Measurements from ENCODE around the gene CAMKK2. TPM values are rescaled to one million over a fixed set of nuclear protein-coding genes. Genes with fewer than 3 reads are reported as not detected.

CAMKK2 gene
- total and polyA plus RNA-seq, 2 of the 13 experiments (the other 11 are each of a cell fraction or from before 2014, with no cell fraction given) = 18.8 to 20.0 TPM

DNA sequence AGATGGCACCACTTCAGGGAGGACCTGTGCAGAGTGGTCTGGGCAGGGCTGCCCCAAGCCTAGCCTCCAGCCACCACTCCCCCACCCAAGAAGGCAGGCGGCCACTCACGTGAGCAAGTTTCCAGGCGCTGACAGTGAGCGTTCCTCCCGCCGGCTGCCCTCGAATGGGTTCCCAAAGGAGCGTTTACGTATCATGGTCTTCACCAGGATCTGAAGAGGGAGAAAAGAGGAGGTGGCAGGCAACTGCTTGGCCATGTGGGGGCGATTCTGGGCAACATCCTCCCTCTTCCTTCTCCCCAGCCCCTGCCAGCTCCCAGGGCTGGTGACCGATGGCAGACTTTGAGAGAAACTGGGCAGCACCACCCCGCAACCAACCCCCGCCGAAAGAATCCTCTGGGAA, 51.5 kb downstream of the CAMKK2 start (continued):
- TF ChIP-seq ZFP41 (CRISPR knock-in tag; IDR thresholded peaks at IDR 0.05; ENCODE audit: borderline replicate concordance) = no peak
- no peak for TF ChIP-seq TP53 (CRISPR knock-in tag; conservative IDR thresholded peaks at IDR 0.05)
- no peak for TF ChIP-seq SP1 (IDR thresholded peaks at IDR 0.05)
- TF ChIP-seq SP1 (CRISPR knock-in tag; IDR thresholded peaks at IDR 0.05) = no peak
- no peak for TF ChIP-seq THYN1 (CRISPR knock-in tag; IDR thresholded peaks at IDR 0.05; ENCODE audit: borderline replicate concordance, low read depth)

GRCh38 chr12:121241156-121241970, 55.1 kb downstream of the CAMKK2 start:
- BruUV-seq (replicated peaks) = no TSS peak
- no peaks in the 10 kb centered on the region for H3K79me2 ChIP-seq (ENCODE audit: insufficient read depth, low read length)
- in situ Hi-C loops (cut with HindIII; ENCODE audit: extremely low pct_ligation_motif_present, low pct_unique_long_range_greater_than_20kb) (no loop called here), intact Hi-C loops (cut with micrococcal nuclease; ENCODE audit: unreplicated experiment) (no loop called here)
- ChIA-PET POLR2A (no interaction called here), CTCF (ENCODE audit: low intra/inter-chr PET ratio, low total read pairs) (no interaction called here)
- H3K36me3 ChIP-seq (replicated peaks in 1 of 2; ENCODE audit: control insufficient read depth in 1 of 2, insufficient read depth in 2 of 2, low read length in 2 of 2) = peaks cover 12 to 23% of the 10 kb centered on the region in 2 experiments; a peak in 3 of 5 replicates
- H3K9ac ChIP-seq (ENCODE audit: insufficient read depth, low read depth, low read length) = no peak overlapping the region
- no peak for ATAC-seq
- H3K4me2 ChIP-seq (ENCODE audit: low read depth, low read length) = no peak overlapping the region
- no peak overlapping the region for H2AFZ ChIP-seq (ENCODE audit: low read length)
- 100% methylated on average over 5 of the region's 17 CpGs for WGBS (ENCODE audit: low lambda C conversion rate)
- no peak for FAIRE-seq
- H3K4me1 ChIP-seq (ENCODE audit: insufficient read depth, low read length) = no peaks in the 10 kb centered on the region
- no peak for DNase-seq (ENCODE audit: low spot score)
- no peak for TF ChIP-seq SMARCE1 (IDR thresholded peaks at IDR 0.05; ENCODE audit: borderline replicate concordance)
- TF ChIP-seq NBN (conservative IDR thresholded peaks at IDR 0.05) = no peak
- TF ChIP-seq ZBTB49 (CRISPR knock-in tag; IDR thresholded peaks at IDR 0.05; ENCODE audit: borderline replicate concordance) = no peak
- TF ChIP-seq THYN1 (CRISPR knock-in tag; IDR thresholded peaks at IDR 0.05; ENCODE audit: borderline replicate concordance, low read depth) = no peak
- TF ChIP-seq ETV6 (CRISPR knock-in tag; conservative IDR thresholded peaks at IDR 0.05) = no peak
- H4K20me1 ChIP-seq (ENCODE audit: insufficient read depth, low read length) = no peaks in the 10 kb centered on the region
- H3K4me3 ChIP-seq (replicated peaks in 1 of 3; ENCODE audit: insufficient read depth in 1 of 3, low read depth in 2 of 3, low read length in 3 of 3) = no peak overlapping the region
- no peaks in the 10 kb centered on the region for H3K9me3 ChIP-seq (ENCODE audit: low read length)
- H3K27ac ChIP-seq (ENCODE audit: extremely low read length, insufficient read depth, low read length) = no peak overlapping the region
- no peaks in the 10 kb centered on the region for H3K27me3 ChIP-seq (ENCODE audit: control insufficient read depth in 1 of 2, insufficient read depth in 2 of 2, low read length in 2 of 2)
